Heart left ventricle (tissue), 16 donors: ENCODE results near the gene PLPP1. TPM values are rescaled to one million over a fixed set of nuclear protein-coding genes. Genes with fewer than 3 reads are reported as not detected.

ENCODE experiments used
- ATAC-seq, 4 donors: fragments of 200-7000 bp; cut with Tn5 transposase; one replicate each; pipeline ENCODE4 v1.9.1; 2020 to 2022; ENCODE audit warnings: moderate library complexity in 4 of 4, mild to moderate bottlenecking in 3 of 4, moderate number of reproducible peaks in 1 of 4
- DNase-seq, 5 donors: peaks; one replicate each; pipeline ENCODE4 v3.0.0-alpha.2; 2020
- H3K27ac ChIP-seq, 12 donors: fragments of 200-600 bp; sonication (generic) in 4 of 12; one replicate each; pipeline versions ENCODE4 v1.5.0 to v1.8.0; 2016 to 2022; ENCODE audit warnings: mild to moderate bottlenecking in 2 of 12
- H3K27me3 ChIP-seq, 9 donors: fragments of 200-600 bp; sonication (generic) in 2 of 9; one replicate each; pipeline versions ENCODE4 v1.5.1 to v1.8.0; 2016 to 2022; ENCODE audit warnings: mild to moderate bottlenecking in 3 of 9
- H3K36me3 ChIP-seq, 9 donors: fragments of 200-600 bp; sonication (generic) in 2 of 9; one replicate each; pipeline versions ENCODE4 v1.5.0 to v1.8.0; 2018 to 2022; ENCODE audit warnings: mild to moderate bottlenecking in 2 of 9
- H3K4me1 ChIP-seq, 12 donors: fragments of 200-600 bp; sonication (generic) in 4 of 12; one replicate each; pipeline versions ENCODE4 v1.5.0 to v1.8.0; 2016 to 2022; ENCODE audit warnings: mild to moderate bottlenecking in 3 of 12
- H3K4me3 ChIP-seq, 12 donors: fragments of 200-600 bp; sonication (generic) in 4 of 12; one replicate each; pipeline versions ENCODE4 v1.5.0 to v1.8.0; 2017 to 2022; ENCODE audit warnings: mild to moderate bottlenecking in 9 of 12, moderate library complexity in 4 of 12
- H3K9me3 ChIP-seq, 12 donors: fragments of 200-600 bp; sonication (generic) in 4 of 12; one replicate each; pipeline versions ENCODE4 v1.5.0 to v1.8.0; 2016 to 2022; ENCODE audit warnings: mild to moderate bottlenecking in 1 of 12
- CTCF ChIP-seq, 12 donors: fragments of 200-600 bp; sonication (generic) in 4 of 12; IDR thresholded peaks; one replicate each; pipeline versions ENCODE4 v1.5.0 to v1.8.0; 2018 to 2022; ENCODE audit warnings: antibody characterized with exemption in 12 of 12, mild to moderate bottlenecking in 5 of 12
- POLR2A ChIP-seq, 2 donors: fragments of 450-650 bp; IDR thresholded peaks; one replicate each; pipeline ENCODE4 v1.6.1; 2017; ENCODE audit warnings: antibody characterized with exemption in 2 of 2, mild to moderate bottlenecking in 2 of 2, moderate library complexity in 2 of 2
- WGBS, 4 donors: extraction: QIAGEN DNeasy Blood & Tissue Kit in 2 of 4; methylation state at CpG; one replicate each; pipeline versions ENCODE4 v1.1.5 to v1.1.7; 2013 to 2018; 5-methylcytosine and 5-hydroxymethylcytosine counted together
- intact Hi-C, 10 donors: fragments of 100-400 bp; cut with DNase I; formaldehyde crosslinking; loops; one replicate each; pipeline versions ENCODE4 v1.11.1 to v1.14.2; 2022
- polyA plus RNA-seq, 2 donors: library from polyadenylated mRNA; stranded (reverse); fragments of 200-250 nt; gene quantifications; one replicate each; pipeline ENCODE4 v1.2.3, GENCODE V29; 2013
- total RNA-seq, 9 donors: library from RNA; depleted of rRNA in 2 of 9; stranded (reverse); fragments of >200 nt in 2 of 9; fragmentation: NEBNext Ultra II Directional in 3 of 9; extraction: Animal tissue kit (Norgen Biotek cat#: 25700) in 3 of 9; gene quantifications; one replicate each; pipeline versions ENCODE4 v1.1.0 to v1.2.4, GENCODE V29; 2016 to 2023
- donor health status: ischemic (EF 13 %, LVEDD 7.1; RV severe dilation, severe dysfunction).
- donor health status: healthy with polysubstance abuse.
- donor health status: DM: no; HTN: yes; CAD: no.
- donor health status: DM: no; HTN: no; CAD: no.
- donor health status: ischemic (EF 25% LVEDD 6.9; RV normal size, moderate dysfunction).
- donor health status: ischemic (EF 25% LVEDD 5.7; RV mildly dilated, moderate dysfunction).
- donor health status: healthy.
- donor health status: DM: yes; HTN: yes; CAD: no.
- donor health status: ischemic (EF 35%, LVEDD 5.7; RV mildly dilated, moderate dysfunction).
- donor health status: nonischemic (EF 11% LVEDD 7.7; RV severe dilation, severe dysfunction).
- donor health status: DM: yes; HTN: yes; CAD: no.
- donor health status: PGD.
- donor health status: ischemic (EF 29% LVEDD 5.4; RV normal size, mild dysfunction).
- donor health status: nonischemic (EF 23%, LVEDD 6.1; RV moderate dilation, normal function).

Gene PLPP1
- total and polyA plus RNA-seq, 11 donors = 64.9 to 223 (median 81.5) TPM

- Histone ChIP-seq H3K9me3 (no peaks in the 10 kb centered on the region), H3K36me3 (peaks cover 0 to 69% (median 53%) of the 10 kb centered on the region in 9 donors), H3K4me1 (peaks cover 0 to 40% (median 28%) of the 10 kb centered on the region in 12 donors), H3K27ac (peak overlapping the region in 9 of 12 donors; percentile 5 to 71 (median 28)), H3K4me3 (no peak overlapping the region), H3K27me3 (no peaks in the 10 kb centered on the region)
- WGBS, 4 donors = 45 to 65% (median 60%) methylated on average over 1 of the region's 1 CpG
- TF ChIP-seq POLR2A (IDR thresholded peaks at IDR 0.05) (no peak), CTCF (IDR thresholded peaks at IDR 0.05) (no peak)
- intact Hi-C loops = loop anchor here in 2 of 10 donors (10.0 kb wide), 2 partner anchors 98 to 178 kb away; no protein-coding TSS in a partner anchor
- DNase-seq (peak in 4 of 5 donors; percentile 57 to 71 (median 58)), ATAC-seq (peak; percentile 78 to 86 (median 84))
These were observed 107.6 kb downstream of the PLPP1 start for GRCh38 chr5:55427157-55427556.

- Histone ChIP-seq H3K4me1 (peaks cover 0 to 46% (median 32%) of the 10 kb centered on the region in 12 donors), H3K36me3 (peaks cover 0 to 74% (median 56%) of the 10 kb centered on the region in 9 donors), H3K4me3 (no peak overlapping the region), H3K9me3 (no peaks in the 10 kb centered on the region), H3K27ac (peak overlapping the region in 8 of 12 donors; percentile 5 to 71 (median 18)), H3K27me3 (no peaks in the 10 kb centered on the region)
- 94 to 98% (median 97%) methylated on average over 3 to 4 of the region's 4 CpGs for WGBS, 4 donors
- DNase-seq (no peak), ATAC-seq (no peak)
- intact Hi-C loops = loop anchor here in 2 of 10 donors (10.0 kb wide), 2 partner anchors 98 to 178 kb away; no protein-coding TSS in a partner anchor
- TF ChIP-seq CTCF (IDR thresholded peaks at IDR 0.05) (no peak), POLR2A (IDR thresholded peaks at IDR 0.05) (no peak)
These were observed 108.3 kb downstream of the PLPP1 start for GRCh38 chr5:55426455-55426854.

DNA sequence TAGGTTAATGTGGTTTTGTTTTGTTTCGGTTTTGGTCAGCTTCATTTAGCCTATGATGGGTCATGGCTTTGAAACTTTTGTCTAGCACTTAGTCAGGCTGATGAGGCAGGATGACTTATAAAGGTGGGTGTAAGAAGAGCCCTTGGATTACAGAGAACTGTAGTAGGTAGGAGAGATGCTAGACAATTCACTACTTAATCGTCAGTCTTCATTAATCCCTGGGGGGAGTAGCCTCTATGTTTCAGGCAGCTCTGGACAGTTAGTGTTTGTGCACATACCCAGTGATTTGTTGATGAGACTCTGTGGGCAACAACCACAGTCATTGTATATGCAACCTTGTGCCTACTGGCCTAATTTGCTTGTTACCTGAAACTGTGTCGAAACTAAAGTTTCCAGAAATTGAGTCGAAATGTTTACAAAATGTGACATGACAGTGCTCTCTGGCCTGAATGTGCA is 113.7 kb downstream of the PLPP1 start:
- H3K27ac ChIP-seq = peak overlapping the region in 3 of 12 donors; percentile 18 to 46 (median 21)
- ATAC-seq = no peak

More for the DNA sequence above, 113.7 kb downstream of the PLPP1 start:
- Histone ChIP-seq H3K27me3 (no peaks in the 10 kb centered on the region), H3K4me1 (peaks cover 0 to 43% (median 15%) of the 10 kb centered on the region in 12 donors), H3K36me3 (peaks cover 0 to 85% (median 54%) of the 10 kb centered on the region in 9 donors), H3K4me3 (no peak overlapping the region), H3K9me3 (no peaks in the 10 kb centered on the region)
- 83 to 92% (median 87%) methylated on average over 4 of the region's 4 CpGs for WGBS, 4 donors
- TF ChIP-seq CTCF (IDR thresholded peaks at IDR 0.05) (no peak), POLR2A (IDR thresholded peaks at IDR 0.05) (no peak)
- DNase-seq = no peak
- intact Hi-C loops = loop anchor here in 2 of 10 donors (5.0 to 10.0 kb wide), 3 partner anchors 101 to 184 kb away; no protein-coding TSS in a partner anchor
